Stimulated activated CD8-positive, alpha-beta memory T cell treated with anti-CD3 and anti-CD28 coated beads, Interleukin-2, amount 100 ng/mL, for 1 hour (primary cell): Measurements from ENCODE around the gene CDH5.
"Not testable (repeated sequence)": the region's sequence is repeated elsewhere in the genome, so short reads cannot be mapped to it uniquely, and the experiment has no call there.

Source experiments
- DNase-seq, 2 donors: peaks; one replicate each; pipeline ENCODE4 v3.0.0-alpha.2; 2020; ENCODE audit warnings: low read depth in 2 of 2

Gene CDH5

GRCh38 chr16:66437391-66437945 is 71.0 kb downstream of the CDH5 start:
- DNase-seq = no peak

- no peak for DNase-seq
These were observed 72.0 kb downstream of the CDH5 start for GRCh38 chr16:66438536-66438935.

GRCh38 chr16:66439051-66439730 is 72.7 kb downstream of the CDH5 start:
- no peak for DNase-seq

- no peak for DNase-seq
These were observed 73.8 kb downstream of the CDH5 start for GRCh38 chr16:66440271-66440802.

- no peak for DNase-seq
These were observed 74.5 kb downstream of the CDH5 start for GRCh38 chr16:66440970-66441369.

GRCh38 chr16:66441586-66442375 is 75.3 kb downstream of the CDH5 start:
- no peak for DNase-seq

GRCh38 chr16:66442502-66443268 is 76.2 kb downstream of the CDH5 start:
- DNase-seq = no peak

GRCh38 chr16:66443269-66443652 is 76.8 kb downstream of the CDH5 start:
- no peak for DNase-seq

- no peak for DNase-seq
These were observed 77.6 kb downstream of the CDH5 start for GRCh38 chr16:66444049-66444481.

- DNase-seq = no peak
These were observed 80.2 kb downstream of the CDH5 start for GRCh38 chr16:66446737-66447136.

GRCh38 chr16:66447491-66447890 is 81.0 kb downstream of the CDH5 start:
- no peak for DNase-seq

GRCh38 chr16:66451548-66451947 is 85.1 kb downstream of the CDH5 start:
- DNase-seq = no peak

GRCh38 chr16:66453230-66453629 is 86.7 kb downstream of the CDH5 start:
- DNase-seq = not testable (repeated sequence)
